ENCODE results near the gene HLA-DRA.

- TF ChIP-seq CTCF (conservative IDR thresholded peaks at IDR 0.05 in 1 of 2, IDR thresholded peaks at IDR 0.05 in 1 of 2; ENCODE audit: extremely low read depth in 1 of 2, insufficient read depth in 1 of 2, low read depth in 1 of 2, low read length in 2 of 2) (no peak), EZH2 (IDR thresholded peaks at IDR 0.05; ENCODE audit: borderline replicate concordance, low read length) (no peak)
Observed at GRCh38 chr6:32402812-32403211, 36.9 kb upstream of the HLA-DRA start.
